GM18873 (cell line): ENCODE measurements around the gene SCAF1.

Source experiments
- ATAC-seq: cut with Tn5 transposase; IDR thresholded peaks from one replicate; pipeline ENCODE4 v1.9.1; 2021; ENCODE audit warnings: mild to moderate bottlenecking, moderate library complexity, moderate number of reproducible peaks; ENCODE audit not compliant: unreplicated experiment, low FRiP score

The SCAF1 gene

GRCh38 chr19:49664171-49665035 is 22.4 kb downstream of the SCAF1 start:
- no peak for ATAC-seq

GRCh38 chr19:49665036-49665350 is 23.0 kb downstream of the SCAF1 start:
- ATAC-seq = no peak

GRCh38 chr19:49665351-49666119 is 23.5 kb downstream of the SCAF1 start, which contains the start of the genes BCL2L12 and IRF3:
Gene BCL2L12 (plus strand): TSS chr19:49665933. CDS start chr19:49666693, 760 bp downstream.
Gene IRF3 (minus strand): TSS chr19:49665857. CDS start chr19:49664838, 1,019 bp downstream.
- peak; percentile 71 for ATAC-seq

GRCh38 chr19:49666120-49666444 is 24.1 kb downstream of the SCAF1 start:
- no peak for ATAC-seq

GRCh38 chr19:49667473-49667872 is 25.5 kb downstream of the SCAF1 start:
- ATAC-seq = no peak

- ATAC-seq = no peak
These were observed 27.5 kb downstream of the SCAF1 start for GRCh38 chr19:49669516-49669915.

GRCh38 chr19:49672131-49672919 is 30.3 kb downstream of the SCAF1 start:
- no peak for ATAC-seq

GRCh38 chr19:49676136-49676783 is 34.3 kb downstream of the SCAF1 start:
- peak; percentile 16 for ATAC-seq

- ATAC-seq = peak; percentile 58
These were observed 34.8 kb downstream of the SCAF1 start for GRCh38 chr19:49676784-49677230.

- no peak for ATAC-seq
These were observed 35.4 kb downstream of the SCAF1 start, which contains the start of gene PRMT1 for GRCh38 chr19:49677231-49677900. Gene PRMT1 (plus strand): TSS chr19:49677271. CDS start chr19:49677281, 10 bp downstream.

GRCh38 chr19:49677901-49678674 is 36.1 kb downstream of the SCAF1 start:
- no peak for ATAC-seq

GRCh38 chr19:49678985-49679770 is 37.2 kb downstream of the SCAF1 start:
- ATAC-seq = no peak

GRCh38 chr19:49679771-49680413 is 37.9 kb downstream of the SCAF1 start:
- no peak for ATAC-seq

- no peak for ATAC-seq
These were observed 38.7 kb downstream of the SCAF1 start for GRCh38 chr19:49680421-49681351.

GRCh38 chr19:49681830-49682229 is 39.8 kb downstream of the SCAF1 start:
- no peak for ATAC-seq

- ATAC-seq = no peak
These were observed 40.3 kb downstream of the SCAF1 start for GRCh38 chr19:49682274-49682673.
